H9 (cell line): ENCODE measurements around the gene NDUFB10. TPM values are rescaled to one million over a fixed set of nuclear protein-coding genes. Genes with fewer than 3 reads are reported as not detected.

Experiments used
- DNase-seq: peaks from one replicate; pipeline ENCODE4 v3.0.0-alpha.2; 2017
- H2AFZ ChIP-seq: one replicate; pipeline ENCODE4 v1.6.1; 2013; ENCODE audit warnings: mild to moderate bottlenecking, low read length, control low read depth, moderate library complexity
- H2AK5ac ChIP-seq: 2 replicates; pipeline ENCODE4 v1.6.1; 2013; ENCODE audit warnings: low read length, control low read depth, mixed read lengths; ENCODE audit not compliant: insufficient read length
- H2BK120ac ChIP-seq: one replicate; pipeline ENCODE4 v1.6.1; 2013; ENCODE audit warnings: low read depth, mild to moderate bottlenecking, low read length, control low read depth, inconsistent platforms; ENCODE audit not compliant: poor library complexity, severe bottlenecking
- H2BK12ac ChIP-seq: 2 replicates; pipeline ENCODE4 v1.6.1; 2013; ENCODE audit warnings: low read length, control low read depth, mixed read lengths, low read depth; ENCODE audit not compliant: insufficient read length
- H2BK15ac ChIP-seq: 2 replicates; pipeline ENCODE4 v1.6.1; 2013; ENCODE audit warnings: low read depth, low read length, control low read depth
- H2BK20ac ChIP-seq: one replicate; pipeline ENCODE4 v1.6.1; 2013; ENCODE audit warnings: low read depth, mild to moderate bottlenecking, low read length, control low read depth, inconsistent platforms; ENCODE audit not compliant: poor library complexity, severe bottlenecking
- H2BK5ac ChIP-seq: 2 replicates; pipeline ENCODE4 v1.6.1; 2013; ENCODE audit warnings: low read length, control low read depth, mixed read lengths; ENCODE audit not compliant: insufficient read length
- H3K14ac ChIP-seq: 2 replicates; pipeline ENCODE4 v1.6.1; 2013; ENCODE audit warnings: low read length, control low read depth; ENCODE audit not compliant: insufficient read depth
- H3K18ac ChIP-seq: 2 replicates; pipeline ENCODE4 v1.6.1; 2013; ENCODE audit warnings: low read depth, mild to moderate bottlenecking, mixed read lengths, low read length, control low read depth; ENCODE audit not compliant: insufficient read length
- H3K23ac ChIP-seq: 2 replicates; pipeline ENCODE4 v1.6.1; 2013; ENCODE audit warnings: low read length, control low read depth, mixed read lengths, low read depth; ENCODE audit not compliant: insufficient read length
- H3K23me2 ChIP-seq: 2 replicates; pipeline ENCODE4 v1.6.1; 2013; ENCODE audit warnings: low read depth, mild to moderate bottlenecking, mixed read lengths, low read length, control low read depth; ENCODE audit not compliant: insufficient read length, poor library complexity, severe bottlenecking
- H3K27ac ChIP-seq: 2 replicates; pipeline ENCODE4 v1.5.1; 2013; ENCODE audit warnings: low read length, control low read depth, mixed read lengths, low read depth; ENCODE audit not compliant: insufficient read length
- H3K27me3 ChIP-seq: 2 replicates; pipeline ENCODE4 v1.6.1; 2013; ENCODE audit warnings: low read length, control low read depth, inconsistent platforms; ENCODE audit not compliant: insufficient read depth
- H3K4ac ChIP-seq: 2 replicates; pipeline ENCODE4 v1.6.1; 2013; ENCODE audit warnings: low read depth, mild to moderate bottlenecking, control low read depth, inconsistent platforms, low read length, moderate library complexity
- H3K4me1 ChIP-seq: 2 replicates; pipeline ENCODE4 v1.6.1; 2013; ENCODE audit warnings: low read length, control low read depth, inconsistent platforms; ENCODE audit not compliant: insufficient read depth
- H3K4me2 ChIP-seq: 2 replicates; pipeline ENCODE4 v1.6.1; 2013; ENCODE audit warnings: low read length, control low read depth, mixed read lengths; ENCODE audit not compliant: insufficient read length, insufficient read depth
- H3K56ac ChIP-seq: 2 replicates; pipeline ENCODE4 v1.6.1; 2013; ENCODE audit warnings: low read depth, mild to moderate bottlenecking, mixed read lengths, low read length, control low read depth; ENCODE audit not compliant: insufficient read length
- H3K79me1 ChIP-seq: 2 replicates; pipeline ENCODE4 v1.6.1; 2013; ENCODE audit warnings: low read depth, mild to moderate bottlenecking, moderate library complexity, low read length, control low read depth, inconsistent platforms; ENCODE audit not compliant: insufficient read depth, poor library complexity, severe bottlenecking
- H3K79me2 ChIP-seq: 2 replicates; pipeline ENCODE4 v1.6.1; 2013; ENCODE audit warnings: low read length, control low read depth, inconsistent platforms; ENCODE audit not compliant: insufficient read depth
- H3K9ac ChIP-seq: 2 replicates; pipeline ENCODE4 v1.6.1; 2013; ENCODE audit warnings: low read length, control low read depth, mixed read lengths; ENCODE audit not compliant: insufficient read length; ENCODE audit errors: extremely low read depth
- H3K9me3 ChIP-seq: one replicate; pipeline ENCODE4 v1.6.1; 2013; ENCODE audit warnings: low read depth, low read length, inconsistent platforms; ENCODE audit not compliant: control insufficient read depth
- H3T11ph ChIP-seq: one replicate; pipeline ENCODE4 v1.6.1; 2013; ENCODE audit warnings: mild to moderate bottlenecking, low read length, control low read depth, inconsistent platforms
- H4K20me1 ChIP-seq: one replicate; pipeline ENCODE4 v1.6.1; 2013; ENCODE audit not compliant: control insufficient read depth, insufficient read length, insufficient read depth
- H4K5ac ChIP-seq: 2 replicates; pipeline ENCODE4 v1.6.1; 2013; ENCODE audit warnings: low read depth, mild to moderate bottlenecking, mixed read lengths, low read length, control low read depth; ENCODE audit not compliant: insufficient read length
- H4K8ac ChIP-seq: replicated peaks from 2 replicates; pipeline ENCODE4 v1.6.1; 2013; ENCODE audit warnings: low read length, control low read depth, mixed read lengths, low read depth; ENCODE audit not compliant: insufficient read length
- H4K91ac ChIP-seq: 2 replicates; pipeline ENCODE4 v1.6.1; 2013; ENCODE audit warnings: low read depth, mild to moderate bottlenecking, moderate library complexity, mixed read lengths, low read length, control low read depth; ENCODE audit not compliant: insufficient read length
- H3K27ac Mint-ChIP-seq, 3 experiments: 2 replicates in 2 of 3; 3 replicates in 1 of 3; pipeline ENCODE4 v1.8.0; 2020 to 2021; ENCODE audit warnings: mixed read lengths in 3 of 3, mild to moderate bottlenecking in 1 of 3, moderate library complexity in 1 of 3
- H3K27me3 Mint-ChIP-seq: 2 replicates; pipeline ENCODE4 v1.8.0; 2021; ENCODE audit warnings: low read depth, mild to moderate bottlenecking, moderate library complexity, mixed read lengths
- H3K36me3 Mint-ChIP-seq, 3 experiments: 2 replicates in 2 of 3; 3 replicates in 1 of 3; pipeline ENCODE4 v1.8.0; 2020 to 2021; ENCODE audit warnings: low read depth in 3 of 3, mixed read lengths in 3 of 3; ENCODE audit not compliant: insufficient read depth in 1 of 3
- H3K4me1 Mint-ChIP-seq, 2 experiments: 2 replicates each; pipeline ENCODE4 v1.8.0; 2020; ENCODE audit warnings: mixed read lengths in 2 of 2
- H3K4me3 Mint-ChIP-seq, 2 experiments: 2 replicates in 1 of 2; 3 replicates in 1 of 2; pipeline ENCODE4 v1.8.0; 2020 to 2021; ENCODE audit warnings: mild to moderate bottlenecking in 2 of 2, mixed read lengths in 2 of 2, moderate library complexity in 1 of 2
- H3K9me3 Mint-ChIP-seq, 2 experiments: 2 replicates in 1 of 2; 3 replicates in 1 of 2; pipeline ENCODE4 v1.8.0; 2020; ENCODE audit warnings: mild to moderate bottlenecking in 2 of 2, mixed read lengths in 2 of 2, moderate library complexity in 1 of 2
- CTCF ChIP-seq: fragments of 200-600 bp; sonication (generic); conservative IDR thresholded peaks from 3 replicates; pipeline ENCODE4 v1.8.0; 2021; ENCODE audit warnings: antibody characterized with exemption, mild to moderate bottlenecking
- WGBS: extraction: QIAGEN DNeasy Blood & Tissue Kit; methylation state at CpG from one replicate; pipeline ENCODE4 v1.1.7; 2013; ENCODE audit warnings: missing lambda C conversion rate, low lambda C conversion rate, mixed read lengths; ENCODE audit not compliant: insufficient read length; ENCODE audit errors: extremely low coverage; 5-methylcytosine and 5-hydroxymethylcytosine counted together
- total RNA-seq: library from RNA; stranded (reverse); gene quantifications from 2 replicates; pipeline ENCODE4 v1.2.1, GENCODE V29; 2021

The NDUFB10 gene
- total RNA-seq, 1 experiment from 2014 or later: 191 TPM

- Histone ChIP-seq H4K5ac (no peak within 1 kb of the TSS), H2AK5ac (no peak within 1 kb of the TSS), H3K4me2 (peak within 1 kb of the TSS; percentile 70), H3K27me3 (no peaks in the 10 kb centered on the region), H3K14ac (peak within 1 kb of the TSS; percentile 42), H3T11ph (no peak within 1 kb of the TSS), H3K9ac (peak within 1 kb of the TSS; percentile 50), H3K27ac (no peak within 1 kb of the TSS), H3K23me2 (peaks cover 7% of the 10 kb centered on the region), H4K8ac (no peak within 1 kb of the TSS), H2BK15ac (no peak within 1 kb of the TSS), H3K4ac (no peak within 1 kb of the TSS; the same call in 1 of the 2 replicates), H3K18ac (peak within 1 kb of the TSS; percentile 81), H2BK120ac (no peak within 1 kb of the TSS), H3K23ac (no peak within 1 kb of the TSS), H3K56ac (no peak within 1 kb of the TSS), H3K79me1 (no peaks in the 10 kb centered on the region), H2BK20ac (no peak within 1 kb of the TSS), H2AFZ (no peak within 1 kb of the TSS), H3K79me2 (no peaks in the 10 kb centered on the region), H3K9me3 (no peaks in the 10 kb centered on the region), H4K20me1 (no peaks in the 10 kb centered on the region), H3K4me1 (peaks cover 4% of the 10 kb centered on the region; the same call in 1 of the 2 replicates), H2BK5ac (no peak within 1 kb of the TSS), H4K91ac (no peak within 1 kb of the TSS), H2BK12ac (no peak within 1 kb of the TSS)
- H3K36me3 Mint-ChIP-seq: peaks cover 8 to 19% (median 14%) of the 10 kb centered on the region in 3 experiments; a peak in 6 of 7 replicates
- H3K4me1 Mint-ChIP-seq: peaks cover 15 to 23% of the 10 kb centered on the region in 2 experiments
- TF ChIP-seq CTCF: peak; percentile 10; the same call in 1 of the 3 replicates
- H3K27me3 Mint-ChIP-seq: no peaks in the 10 kb centered on the region; the same call in 1 of the 2 replicates
- no peaks in the 10 kb centered on the region for H3K9me3 Mint-ChIP-seq
- WGBS: no CpG with 5 or more reads among the region's 77 CpGs
- peak; percentile 100 for DNase-seq
- peak within 1 kb of the TSS; percentile 88 to 93 for H3K4me3 Mint-ChIP-seq
- peak within 1 kb of the TSS in 2 of 3 experiments; percentile 85 to 88; a peak in 1 of 7 replicates for H3K27ac Mint-ChIP-seq
Observed at GRCh38 chr16:1942810-1943726, 16.3 kb upstream of the NDUFB10 start, which contains the start of gene MSRB1. TSS of gene MSRB1 (minus strand) at chr16:1943199. CDS start at chr16:1943156, 43 bp downstream.
